Measurements from ENCODE around the gene FES.

- TF ChIP-seq, protein P1, sequence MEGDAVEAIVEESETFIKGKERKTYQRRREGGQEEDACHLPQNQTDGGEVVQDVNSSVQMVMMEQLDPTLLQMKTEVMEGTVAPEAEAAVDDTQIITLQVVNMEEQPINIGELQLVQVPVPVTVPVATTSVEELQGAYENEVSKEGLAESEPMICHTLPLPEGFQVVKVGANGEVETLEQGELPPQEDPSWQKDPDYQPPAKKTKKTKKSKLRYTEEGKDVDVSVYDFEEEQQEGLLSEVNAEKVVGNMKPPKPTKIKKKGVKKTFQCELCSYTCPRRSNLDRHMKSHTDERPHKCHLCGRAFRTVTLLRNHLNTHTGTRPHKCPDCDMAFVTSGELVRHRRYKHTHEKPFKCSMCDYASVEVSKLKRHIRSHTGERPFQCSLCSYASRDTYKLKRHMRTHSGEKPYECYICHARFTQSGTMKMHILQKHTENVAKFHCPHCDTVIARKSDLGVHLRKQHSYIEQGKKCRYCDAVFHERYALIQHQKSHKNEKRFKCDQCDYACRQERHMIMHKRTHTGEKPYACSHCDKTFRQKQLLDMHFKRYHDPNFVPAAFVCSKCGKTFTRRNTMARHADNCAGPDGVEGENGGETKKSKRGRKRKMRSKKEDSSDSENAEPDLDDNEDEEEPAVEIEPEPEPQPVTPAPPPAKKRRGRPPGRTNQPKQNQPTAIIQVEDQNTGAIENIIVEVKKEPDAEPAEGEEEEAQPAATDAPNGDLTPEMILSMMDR (IDR thresholded peaks at IDR 0.05), result no peak
- TF ChIP-seq POLR2A (IDR thresholded peaks at IDR 0.05), result no peak
Observed at GRCh38 chr15:90913398-90913944, 29.2 kb downstream of the FES start.
